Mononuclear cell (primary cell): ENCODE data around the gene NASP. TPM values are rescaled to one million over a fixed set of nuclear protein-coding genes. Genes with fewer than 3 reads are reported as not detected.
"Not testable (repeated sequence)": the region's sequence is repeated elsewhere in the genome, so short reads cannot be mapped to it uniquely, and the experiment has no call there.

Experiments
- H3K27me3 ChIP-seq: 2 replicates; pipeline ENCODE4 v1.6.0; 2011; ENCODE audit warnings: low read length, control low read depth; ENCODE audit not compliant: insufficient read depth
- H3K4me1 ChIP-seq: 2 replicates; pipeline ENCODE4 v1.5.1; 2011; ENCODE audit warnings: mild to moderate bottlenecking, low read length, control low read depth; ENCODE audit not compliant: insufficient read depth
- H3K4me3 ChIP-seq: 2 replicates; pipeline ENCODE4 v1.5.1; 2011; ENCODE audit warnings: mild to moderate bottlenecking, low read length, moderate library complexity
- H3K9me3 ChIP-seq: 2 replicates; pipeline ENCODE4 v1.5.1; 2011; ENCODE audit warnings: low read depth, mild to moderate bottlenecking, control low read depth, low read length
- total RNA-seq: library from RNA; depleted of rRNA; stranded (reverse); fragments of >200 nt; gene quantifications from one replicate; pipeline ENCODE4 v1.2.3, GENCODE V29; 2012

Gene NASP
- total RNA-seq, 1 donor = 43.1 TPM

DNA sequence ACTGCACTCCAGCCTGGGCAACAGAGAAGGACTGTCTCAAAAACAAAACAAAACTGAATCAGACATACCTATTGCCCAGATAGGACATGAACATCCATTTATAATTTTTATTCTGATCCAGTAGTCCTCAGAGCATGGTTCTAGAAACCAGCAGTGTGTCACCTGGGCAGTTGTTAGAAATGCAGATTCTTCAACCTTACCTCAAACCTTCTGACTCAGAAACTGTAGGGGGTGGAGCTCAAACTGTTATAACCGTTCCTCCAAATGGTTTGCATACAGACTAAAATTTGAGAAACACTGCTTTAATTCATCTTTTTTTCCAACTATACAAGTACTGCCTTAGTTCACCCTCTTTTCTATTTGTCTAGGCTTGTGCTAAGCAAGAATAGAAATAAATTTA lies 6.0 kb downstream of the NASP start:
- no peak overlapping the region for H3K4me3 ChIP-seq
- H3K4me1 ChIP-seq = peaks cover 24% of the 10 kb centered on the region
- no peaks in the 10 kb centered on the region for H3K27me3 ChIP-seq

DNA sequence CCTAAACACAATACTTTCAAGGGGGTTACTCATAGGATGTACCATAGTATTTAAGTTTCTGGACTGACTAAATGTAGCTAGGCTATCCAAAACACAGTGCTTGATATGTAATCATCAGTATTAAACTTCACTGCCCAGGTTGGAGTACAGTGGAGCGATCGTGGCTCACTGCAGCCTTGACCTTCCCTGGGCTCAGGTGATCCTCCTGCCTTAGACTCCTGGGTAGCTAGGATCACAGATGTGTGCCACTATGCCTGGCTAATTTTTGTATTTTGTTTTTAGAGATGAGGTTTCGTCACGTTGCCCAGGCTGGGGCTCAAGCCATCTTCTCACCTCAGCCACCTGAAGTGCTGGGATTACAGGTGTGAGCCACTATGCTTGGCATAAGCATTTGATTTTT lies 10.6 kb downstream of the NASP start:
- no peaks in the 10 kb centered on the region for H3K27me3 ChIP-seq
- H3K4me1 ChIP-seq = no peaks in the 10 kb centered on the region
- no peak overlapping the region for H3K4me3 ChIP-seq
- H3K9me3 ChIP-seq = no peaks in the 10 kb centered on the region

More for the DNA sequence above, 6.0 kb downstream of the NASP start:
- H3K9me3 ChIP-seq = no peaks in the 10 kb centered on the region

DNA sequence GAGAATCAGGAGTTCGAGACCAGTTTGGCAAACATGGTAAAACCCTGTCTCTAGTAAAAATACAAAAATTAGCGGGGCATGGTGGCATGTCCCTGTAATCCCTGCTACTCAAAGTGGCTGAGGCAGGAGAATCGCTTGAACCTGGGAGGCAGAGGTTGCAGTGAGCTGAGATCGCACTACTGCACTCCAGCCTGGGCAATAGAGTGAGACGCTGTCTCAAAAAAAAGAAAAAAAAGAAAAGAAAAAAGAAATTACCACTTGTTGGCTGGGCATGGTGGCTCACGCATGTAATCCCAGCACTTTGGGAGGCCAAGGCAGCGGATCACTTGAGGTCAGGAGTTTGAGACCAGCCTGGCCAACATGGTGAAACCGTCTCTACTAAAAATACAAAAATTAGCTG lies 12.9 kb downstream of the NASP start:
- H3K9me3 ChIP-seq, H3K4me1 ChIP-seq: not testable (repeated sequence)

DNA sequence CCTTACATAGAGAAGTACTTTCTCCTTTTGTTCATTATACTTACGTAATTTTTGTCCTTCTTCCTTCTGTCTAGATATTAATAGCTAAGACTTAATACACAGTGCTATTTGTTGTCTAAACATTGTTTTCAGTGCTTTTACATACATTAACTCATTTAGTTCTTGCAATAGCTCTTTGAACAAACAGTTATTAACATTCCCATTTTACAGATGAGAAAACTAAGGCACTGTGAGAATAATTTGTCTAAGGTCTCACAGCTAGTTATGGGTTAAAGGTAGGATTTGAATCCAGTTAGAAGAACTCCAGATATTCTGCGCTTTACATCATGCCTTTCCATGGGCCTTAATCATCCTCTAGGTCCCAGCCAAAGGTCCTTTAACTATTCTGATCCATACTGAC lies 20.4 kb downstream of the NASP start:
- H3K4me1 ChIP-seq = peaks cover 22% of the 10 kb centered on the region
- no peak overlapping the region for H3K4me3 ChIP-seq
- H3K27me3 ChIP-seq = no peaks in the 10 kb centered on the region
- no peaks in the 10 kb centered on the region for H3K9me3 ChIP-seq

More for the DNA sequence above, 12.9 kb downstream of the NASP start:
- not testable (repeated sequence) for H3K27me3 ChIP-seq, H3K4me3 ChIP-seq

GRCh38 chr1:45607404-45608074 lies 23.7 kb downstream of the NASP start:
- Histone ChIP-seq H3K4me3 (no peak overlapping the region), H3K9me3 (no peaks in the 10 kb centered on the region), H3K27me3 (no peaks in the 10 kb centered on the region), H3K4me1 (peaks cover 23% of the 10 kb centered on the region)

DNA sequence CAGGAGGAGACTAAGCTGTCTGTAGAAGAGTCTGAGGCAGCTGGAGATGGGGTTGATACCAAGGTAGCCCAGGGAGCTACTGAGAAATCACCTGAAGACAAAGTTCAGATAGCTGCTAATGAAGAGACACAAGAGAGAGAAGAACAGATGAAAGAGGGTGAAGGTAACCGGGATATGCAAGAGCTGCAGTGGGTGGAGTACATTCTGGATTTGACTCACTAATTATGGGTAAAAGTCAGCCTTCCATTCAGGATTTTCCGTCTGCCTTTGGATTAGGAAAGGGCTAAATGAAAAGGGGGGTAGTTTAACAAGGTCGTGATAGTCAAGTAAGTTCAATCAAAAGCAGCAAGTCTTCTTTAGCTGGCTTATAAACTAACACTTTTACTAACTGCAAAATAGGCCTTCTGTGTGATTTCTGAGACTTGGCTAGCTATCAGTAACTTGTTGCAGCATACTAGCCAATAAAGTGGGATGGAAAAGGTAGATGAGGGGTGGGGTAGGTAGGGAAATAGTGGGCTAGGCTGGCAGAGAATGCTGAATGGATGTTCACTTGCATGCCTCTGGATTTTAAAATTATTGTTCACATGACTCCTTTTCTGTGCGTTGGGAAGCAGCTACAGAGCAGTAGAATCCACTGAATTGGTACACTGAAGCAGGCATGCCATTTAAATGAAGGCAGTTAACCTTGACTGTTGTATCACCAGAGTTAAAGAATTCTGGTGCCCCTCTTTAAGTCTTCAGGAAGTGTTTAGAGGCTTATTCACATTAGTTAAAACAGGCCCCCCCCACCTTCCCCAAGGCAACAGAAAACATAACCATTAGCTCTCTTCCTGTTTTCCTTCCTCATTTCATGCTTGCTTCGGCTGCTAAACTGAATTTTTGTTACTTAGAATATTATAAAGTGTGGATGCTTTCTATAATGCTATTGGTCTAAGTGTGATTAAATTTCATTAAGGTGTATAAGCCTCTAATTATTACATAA lies 24.6 kb downstream of the NASP start:
- Histone ChIP-seq H3K4me1 (peaks cover 23% of the 10 kb centered on the region), H3K9me3 (no peaks in the 10 kb centered on the region), H3K4me3 (no peak overlapping the region), H3K27me3 (no peaks in the 10 kb centered on the region)

DNA sequence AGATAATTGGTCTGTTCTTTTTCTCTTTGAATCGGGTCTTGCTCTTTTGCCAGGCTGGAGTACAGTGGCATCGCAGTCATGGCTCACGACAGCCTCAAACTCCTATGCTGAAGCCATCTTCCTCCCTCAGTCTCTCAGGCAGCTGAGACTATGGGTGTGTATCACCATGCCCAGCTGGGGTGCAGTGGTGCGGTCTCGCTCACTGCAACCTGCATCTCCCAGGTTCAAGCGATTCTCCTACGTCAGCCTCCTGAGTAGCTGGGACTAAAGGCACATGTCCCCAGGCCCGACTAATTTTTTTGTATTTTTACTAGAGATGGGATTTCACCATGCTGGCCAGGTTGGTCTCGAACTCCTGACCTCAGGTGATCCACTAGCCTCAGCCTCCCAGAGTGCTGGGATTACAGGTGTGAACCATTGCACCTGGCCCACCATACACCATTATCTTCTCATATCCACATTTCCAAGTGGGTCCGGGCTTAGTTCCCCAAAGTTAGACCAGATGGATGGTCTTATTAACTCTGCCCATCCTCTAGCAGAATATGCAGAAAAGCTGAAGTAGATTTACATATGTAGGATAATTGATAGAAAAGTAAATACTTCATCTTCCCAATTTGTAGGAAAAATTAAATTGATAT lies 26.9 kb downstream of the NASP start:
- Histone ChIP-seq H3K9me3 (no peaks in the 10 kb centered on the region), H3K4me3 (no peak overlapping the region), H3K4me1 (peaks cover 23% of the 10 kb centered on the region), H3K27me3 (no peaks in the 10 kb centered on the region)

GRCh38 chr1:45612941-45613579 lies 29.2 kb downstream of the NASP start:
- no peak overlapping the region for H3K4me3 ChIP-seq

GRCh38 chr1:45615885-45616284 lies 32.0 kb downstream of the NASP start:
- no peaks in the 10 kb centered on the region for H3K9me3 ChIP-seq
- H3K4me3 ChIP-seq = no peak overlapping the region
- no peaks in the 10 kb centered on the region for H3K27me3 ChIP-seq
- H3K4me1 ChIP-seq = no peaks in the 10 kb centered on the region

More at GRCh38 chr1:45612941-45613579, 29.2 kb downstream of the NASP start:
- no peaks in the 10 kb centered on the region for H3K27me3 ChIP-seq
- no peaks in the 10 kb centered on the region for H3K9me3 ChIP-seq
- H3K4me1 ChIP-seq = peaks cover 10% of the 10 kb centered on the region

DNA sequence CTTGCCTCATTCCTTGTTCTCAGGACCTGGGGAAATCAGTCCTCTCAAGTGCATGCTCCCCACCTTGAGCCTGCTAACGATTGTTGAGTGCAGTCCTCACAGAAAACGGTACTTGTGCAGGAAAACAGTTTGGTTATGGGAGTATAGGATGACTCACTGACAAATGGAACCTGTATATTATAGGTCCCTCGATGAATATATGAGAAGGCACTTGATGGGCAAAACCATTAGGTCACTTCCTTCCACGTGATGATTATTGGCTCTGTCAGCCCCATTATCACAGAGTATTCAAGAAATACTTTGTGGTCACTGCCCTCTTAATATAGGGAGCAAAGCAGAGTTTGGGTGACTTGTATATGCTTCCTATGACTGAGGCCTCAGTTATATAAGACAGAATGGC lies 33.8 kb downstream of the NASP start:
- H3K27me3 ChIP-seq = no peaks in the 10 kb centered on the region
- H3K4me1 ChIP-seq = no peaks in the 10 kb centered on the region
- H3K9me3 ChIP-seq = no peaks in the 10 kb centered on the region
- H3K4me3 ChIP-seq = no peak overlapping the region

DNA sequence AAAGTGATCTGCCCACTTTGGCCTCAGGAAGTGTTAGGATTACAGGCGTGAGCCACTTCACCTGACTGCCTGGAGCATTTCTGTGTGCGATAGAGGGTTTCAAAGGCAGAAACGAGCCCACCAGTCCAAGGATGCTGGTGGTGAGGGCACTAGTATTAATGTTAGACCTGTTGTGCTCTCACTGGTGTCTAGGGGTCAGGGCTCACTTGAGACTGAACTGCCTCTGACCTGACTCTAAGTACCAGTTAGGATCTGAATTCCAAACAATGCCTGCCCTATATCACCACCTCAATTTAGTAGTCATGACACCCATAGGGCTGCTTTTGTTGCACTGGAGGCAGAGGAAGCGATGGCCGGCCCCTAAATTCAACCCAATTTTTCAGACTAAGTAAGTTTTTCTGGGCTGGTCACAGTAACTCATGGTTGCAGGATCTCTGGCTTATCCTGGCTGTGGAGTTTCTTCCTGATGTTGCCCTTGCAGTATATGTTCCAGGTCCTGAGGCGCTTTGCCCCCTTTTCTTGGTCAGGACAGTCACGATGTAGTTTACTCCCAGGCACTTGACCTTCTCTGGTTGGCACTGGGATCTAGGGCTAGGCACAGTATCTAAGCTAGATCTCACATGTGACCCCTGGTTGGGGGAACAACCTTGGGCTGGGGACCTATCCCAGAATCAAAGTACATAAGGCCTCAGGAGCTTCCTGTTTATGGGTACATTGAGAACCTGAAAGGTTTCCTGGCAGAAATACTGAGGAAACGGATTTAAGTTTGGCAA lies 35.5 kb downstream of the NASP start:
- Histone ChIP-seq H3K4me3 (no peak overlapping the region), H3K4me1 (no peaks in the 10 kb centered on the region), H3K27me3 (no peaks in the 10 kb centered on the region), H3K9me3 (no peaks in the 10 kb centered on the region)

GRCh38 chr1:45620588-45621500 lies 37.0 kb downstream of the NASP start:
- H3K4me1 ChIP-seq = no peaks in the 10 kb centered on the region
- no peak overlapping the region for H3K4me3 ChIP-seq
- no peaks in the 10 kb centered on the region for H3K27me3 ChIP-seq
- H3K9me3 ChIP-seq = no peaks in the 10 kb centered on the region

DNA sequence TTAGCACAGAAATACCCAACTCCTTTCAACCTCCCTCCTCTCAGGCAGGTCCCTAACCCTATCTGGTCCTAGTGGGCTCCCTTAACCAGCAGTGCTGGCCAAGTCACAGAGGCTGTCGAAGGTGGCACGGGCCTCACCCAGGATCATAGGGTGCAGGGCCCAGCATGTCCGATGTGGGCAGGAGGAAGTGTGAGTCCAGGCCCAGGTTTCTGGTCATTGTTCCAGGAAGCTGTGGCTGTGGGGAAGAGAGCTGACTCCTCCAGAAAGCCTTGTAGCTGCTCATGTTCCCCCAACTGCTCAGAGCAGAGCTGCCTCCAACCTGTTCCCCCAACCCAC lies 37.6 kb downstream of the NASP start:
- Histone ChIP-seq H3K4me1 (no peaks in the 10 kb centered on the region), H3K9me3 (no peaks in the 10 kb centered on the region), H3K4me3 (no peak overlapping the region), H3K27me3 (no peaks in the 10 kb centered on the region)
